OCI-LY1 (cell line): ENCODE measurements around the gene C9orf72.

Experiments
- H2AFZ ChIP-seq: fragments of 200-600 bp; sonication (generic), shearing (Covaris generic); 2 replicates; pipeline ENCODE4 v1.6.0; 2014; ENCODE audit warnings: antibody characterized with exemption, mild to moderate bottlenecking, low read length
- H3F3A ChIP-seq: fragments of 200-600 bp; sonication (generic), shearing (Covaris generic); 2 replicates; pipeline ENCODE4 v1.6.0; 2014; ENCODE audit warnings: mild to moderate bottlenecking, antibody characterized with exemption, low read length, moderate library complexity; ENCODE audit not compliant: insufficient read depth
- H3K27ac ChIP-seq: fragments of 200-600 bp; sonication (generic); 2 replicates; pipeline ENCODE4 v1.5.1; 2014; ENCODE audit warnings: low read length, mixed run types, mild to moderate bottlenecking, low read depth; ENCODE audit not compliant: poor library complexity, severe bottlenecking
- H3K27me3 ChIP-seq: fragments of 200-600 bp; sonication (generic); 2 replicates; pipeline ENCODE4 v1.6.0; 2014; ENCODE audit warnings: antibody characterized with exemption, mild to moderate bottlenecking, low read length, moderate library complexity; ENCODE audit not compliant: insufficient read depth
- H3K36me3 ChIP-seq: fragments of 200-600 bp; sonication (generic); 2 replicates; pipeline ENCODE4 v1.6.1; 2014; ENCODE audit warnings: mild to moderate bottlenecking, antibody characterized with exemption, low read length, moderate library complexity, mixed read lengths; ENCODE audit not compliant: insufficient read depth
- H3K4me1 ChIP-seq: fragments of 200-600 bp; sonication (generic); 2 replicates; pipeline ENCODE4 v1.5.1; 2014; ENCODE audit warnings: mild to moderate bottlenecking, low read length, moderate library complexity; ENCODE audit not compliant: insufficient read depth, severe bottlenecking
- H3K4me2 ChIP-seq: fragments of 200-600 bp; sonication (generic), shearing (Covaris generic); 2 replicates; pipeline ENCODE4 v1.6.1; 2014; ENCODE audit warnings: low read length
- H3K4me3 ChIP-seq: fragments of 200-600 bp; sonication (generic); 2 replicates; pipeline ENCODE4 v1.5.1; 2014; ENCODE audit warnings: low read length, low read depth, mild to moderate bottlenecking, mixed read lengths; ENCODE audit not compliant: poor library complexity, severe bottlenecking
- H3K79me2 ChIP-seq: fragments of 200-600 bp; shearing (Covaris generic); 2 replicates; pipeline ENCODE4 v1.6.1; 2016; ENCODE audit warnings: mixed run types, low read length, mixed read lengths; ENCODE audit not compliant: insufficient read depth
- H3K9ac ChIP-seq: fragments of 200-600 bp; sonication (generic), shearing (Covaris generic); 2 replicates; pipeline ENCODE4 v1.6.1; 2014; ENCODE audit warnings: mild to moderate bottlenecking, low read length, mixed read lengths
- H3K9me2 ChIP-seq: fragments of 200-600 bp; sonication (generic), shearing (Covaris generic); 2 replicates; pipeline ENCODE4 v1.6.1; 2014; ENCODE audit warnings: low read depth, mild to moderate bottlenecking, low read length, mixed read lengths
- H3K9me3 ChIP-seq: fragments of 200-600 bp; shearing (Covaris generic); 2 replicates; pipeline ENCODE4 v1.6.1; 2014; ENCODE audit warnings: low read length, mixed read lengths
- H4K20me1 ChIP-seq: fragments of 200-600 bp; sonication (generic), shearing (Covaris generic); 2 replicates; pipeline ENCODE4 v1.6.0; 2016; ENCODE audit warnings: mild to moderate bottlenecking, low read length; ENCODE audit not compliant: insufficient read depth
- CTCF ChIP-seq: fragments of 200-600 bp; sonication (generic), shearing (Covaris generic); IDR thresholded peaks from 2 replicates; pipeline ENCODE4 v1.5.1; 2017; ENCODE audit warnings: mild to moderate bottlenecking, antibody characterized with exemption, low read length, moderate library complexity, mixed read lengths
- EZH2 ChIP-seq: fragments of 200-600 bp; sonication (generic), shearing (Covaris generic); IDR thresholded peaks from 2 replicates; pipeline ENCODE4 v1.8.0; 2017; ENCODE audit warnings: borderline replicate concordance, mixed run types, mild to moderate bottlenecking, antibody characterized with exemption, low read length, moderate library complexity, mixed read lengths

C9orf72 gene

GRCh38 chr9:27537756-27538155, 35.5 kb downstream of the C9orf72 start:
- Histone ChIP-seq H3K4me2 (no peak overlapping the region), H3K9me3 (no peaks in the 10 kb centered on the region), H3K4me3 (no peak overlapping the region), H3F3A (no peaks in the 10 kb centered on the region), H2AFZ (no peak overlapping the region), H3K79me2 (no peaks in the 10 kb centered on the region), H3K36me3 (no peaks in the 10 kb centered on the region), H3K9ac (no peak overlapping the region), H3K4me1 (no peaks in the 10 kb centered on the region), H3K27me3 (no peaks in the 10 kb centered on the region), H3K9me2 (no peaks in the 10 kb centered on the region), H4K20me1 (no peaks in the 10 kb centered on the region), H3K27ac (no peak overlapping the region)
- TF ChIP-seq CTCF = no peak
- no peak for TF ChIP-seq EZH2

GRCh38 chr9:27537027-27537435, 36.2 kb downstream of the C9orf72 start:
- H3K9ac ChIP-seq = no peak overlapping the region
- H3K79me2 ChIP-seq = no peaks in the 10 kb centered on the region
- no peaks in the 10 kb centered on the region for H3K4me1 ChIP-seq
- H3K27ac ChIP-seq = no peak overlapping the region
- H3K9me3 ChIP-seq = no peaks in the 10 kb centered on the region
- no peaks in the 10 kb centered on the region for H3K27me3 ChIP-seq
- no peak overlapping the region for H2AFZ ChIP-seq
- H3K36me3 ChIP-seq = no peaks in the 10 kb centered on the region
- no peak overlapping the region for H3K4me2 ChIP-seq
- H4K20me1 ChIP-seq = no peaks in the 10 kb centered on the region
- no peak overlapping the region for H3K4me3 ChIP-seq
- TF ChIP-seq CTCF = no peak
- TF ChIP-seq EZH2 = no peak
- no peaks in the 10 kb centered on the region for H3F3A ChIP-seq
- no peaks in the 10 kb centered on the region for H3K9me2 ChIP-seq

GRCh38 chr9:27536168-27536567, 37.1 kb downstream of the C9orf72 start:
- Histone ChIP-seq H3K79me2 (no peaks in the 10 kb centered on the region), H3F3A (no peaks in the 10 kb centered on the region), H3K9ac (no peak overlapping the region), H3K9me2 (no peaks in the 10 kb centered on the region), H3K4me1 (no peaks in the 10 kb centered on the region), H3K4me2 (no peak overlapping the region), H3K4me3 (no peak overlapping the region), H4K20me1 (no peaks in the 10 kb centered on the region), H3K9me3 (no peaks in the 10 kb centered on the region), H3K36me3 (no peaks in the 10 kb centered on the region), H2AFZ (no peak overlapping the region), H3K27ac (no peak overlapping the region), H3K27me3 (no peaks in the 10 kb centered on the region)
- TF ChIP-seq EZH2 (no peak), CTCF (peak; percentile 2; the same call in 1 of the 2 replicates)
